HepG2 (cell line): Measurements from ENCODE around the gene HARBI1. TPM values are rescaled to one million over a fixed set of nuclear protein-coding genes. Genes with fewer than 3 reads are reported as not detected.

Experiments
- ATAC-seq: fragments of 200-7000 bp; cut with Tn5 transposase; 3 replicates; pipeline ENCODE4 v1.9.1; 2020; ENCODE audit warnings: mild to moderate bottlenecking, moderate library complexity
- BruUV-seq: library from RNA; stranded (reverse); fragments of 400-500 nt; replicated peaks from 2 replicates; lab custom pipeline; 2021; lab: Mats Ljungman, UMichigan
- CTCF ChIA-PET: fragments of 300-600 bp; formaldehyde crosslinking; extraction: SDS; loops from one replicate; lab custom pipeline; 2021; ENCODE audit warnings: low total read pairs, inconsistent platforms, low intra/inter-chr PET ratio; lab: Yijun Ruan, JAX
- POLR2A ChIA-PET: fragments of 350-600 bp; sonication (Branson Sonifier 250); formaldehyde crosslinking; loops from one replicate; lab custom pipeline; 2020; ENCODE audit warnings: antibody characterized with exemption, inconsistent platforms; lab: Yijun Ruan, JAX
- DNase-seq: peaks from one replicate; pipeline ENCODE4 v3.0.0-alpha.2; 2015; ENCODE audit warnings: low spot score
- FAIRE-seq: peaks from 3 replicates; lab custom pipeline; 2011; peaks lifted over from hg19 to GRCh38; lab: Jason Lieb, UNC
- H2AFZ ChIP-seq: one replicate; pipeline ENCODE4 v1.6.1; 2011; ENCODE audit warnings: low read length, inconsistent platforms
- H3K27ac ChIP-seq: fragments of 300-600 bp; 3 replicates; pipeline ENCODE4 v1.8.0; 2011; ENCODE audit warnings: mixed run types, mild to moderate bottlenecking, mixed read lengths, low read length, inconsistent platforms; ENCODE audit not compliant: insufficient read depth; ENCODE audit errors: extremely low read length
- H3K27me3 ChIP-seq, 2 experiments: fragments of 200-600 bp in 1 of 2; 2 replicates in 1 of 2; 3 replicates in 1 of 2; pipeline versions ENCODE4 v1.6.0 to v1.8.0; 2011; ENCODE audit warnings: low read length in 2 of 2, mild to moderate bottlenecking in 2 of 2, moderate library complexity in 2 of 2, inconsistent platforms in 1 of 2; ENCODE audit not compliant: insufficient read depth in 2 of 2, control insufficient read depth in 1 of 2
- H3K36me3 ChIP-seq, 2 experiments: fragments of 200-600 bp in 1 of 2; replicated peaks in 1 of 2; 2 replicates in 1 of 2; 3 replicates in 1 of 2; pipeline versions ENCODE4 v1.5.1 to v1.8.0; 2011; ENCODE audit warnings: low read length in 2 of 2, inconsistent platforms in 1 of 2; ENCODE audit not compliant: insufficient read depth in 2 of 2, control insufficient read depth in 1 of 2
- H3K4me1 ChIP-seq: 2 replicates; pipeline ENCODE4 v1.5.1; 2012; ENCODE audit warnings: low read length, inconsistent platforms; ENCODE audit not compliant: insufficient read depth
- H3K4me2 ChIP-seq: 2 replicates; pipeline ENCODE4 v1.6.0; 2011; ENCODE audit warnings: low read depth, low read length, inconsistent platforms
- H3K4me3 ChIP-seq, 3 experiments: fragments of 200-600 bp in 1 of 3; sonication (generic), shearing (Covaris generic) in 1 of 3; replicated peaks in 1 of 3; 2 replicates each; pipeline ENCODE4 v1.5.1; 2011 to 2016; ENCODE audit warnings: low read length in 3 of 3, inconsistent platforms in 2 of 3, low read depth in 2 of 3, mild to moderate bottlenecking in 2 of 3, control low read depth in 1 of 3, mixed read lengths in 1 of 3; ENCODE audit not compliant: insufficient read depth in 1 of 3
- H3K79me2 ChIP-seq: one replicate; pipeline ENCODE4 v1.6.1; 2011; ENCODE audit warnings: low read length, inconsistent platforms; ENCODE audit not compliant: insufficient read depth
- H3K9ac ChIP-seq: 2 replicates; pipeline ENCODE4 v1.6.0; 2011; ENCODE audit warnings: mild to moderate bottlenecking, low read depth, low read length, inconsistent platforms; ENCODE audit not compliant: insufficient read depth
- H3K9me3 ChIP-seq: 2 replicates; pipeline ENCODE4 v1.5.1; 2012; ENCODE audit warnings: mild to moderate bottlenecking, low read length
- H4K20me1 ChIP-seq: 2 replicates; pipeline ENCODE4 v1.6.0; 2011; ENCODE audit warnings: inconsistent platforms, mild to moderate bottlenecking, low read length, moderate library complexity; ENCODE audit not compliant: insufficient read depth
- DMAP1 ChIP-seq: IDR thresholded peaks from 2 replicates; pipeline ENCODE4 v1.6.1; 2016
- IKZF1 ChIP-seq: fragments of 450-650 bp; IDR thresholded peaks from 2 replicates; pipeline ENCODE4 v1.7.1; 2016
- KDM6A ChIP-seq: IDR thresholded peaks from 2 replicates; pipeline ENCODE4 v1.6.1; 2016; ENCODE audit warnings: low read depth
- UBTF ChIP-seq: sonication (generic); formaldehyde crosslinking; IDR thresholded peaks from 2 replicates; pipeline ENCODE4 v1.4.0; 2020; ENCODE audit warnings: mild to moderate bottlenecking, missing genetic modification reagents
- ZNF343 ChIP-seq: sonication (generic); formaldehyde crosslinking; IDR thresholded peaks from 2 replicates; pipeline ENCODE4 v1.4.0; 2020; ENCODE audit warnings: mild to moderate bottlenecking, missing genetic modification reagents
- ZNF513 ChIP-seq: sonication (generic); formaldehyde crosslinking; conservative IDR thresholded peaks from 2 replicates; pipeline ENCODE4 v1.5.0; 2020; ENCODE audit warnings: missing genetic modification reagents
- ZNF781 ChIP-seq: sonication (generic); formaldehyde crosslinking; IDR thresholded peaks from 2 replicates; pipeline ENCODE4 v1.5.1; 2020; ENCODE audit warnings: borderline replicate concordance, mild to moderate bottlenecking, missing genetic modification reagents; ENCODE audit errors: not compliant biosample characterization
- WGBS: methylation state at CpG from one replicate; pipeline ENCODE4 v1.1.6; 2017; ENCODE audit warnings: low lambda C conversion rate; 5-methylcytosine and 5-hydroxymethylcytosine counted together
- in situ Hi-C: cut with HindIII; loops from 2 replicates; pipeline ENCODE4 v1.10.0; 2017; ENCODE audit warnings: low pct_unique_long_range_greater_than_20kb; ENCODE audit not compliant: extremely low pct_ligation_motif_present
- intact Hi-C: fragments of 100-400 bp; cut with micrococcal nuclease; formaldehyde crosslinking; loops from one replicate; pipeline ENCODE4 v1.10.0; 2022; ENCODE audit not compliant: unreplicated experiment
- polyA plus RNA-seq, 8 experiments: library from polyadenylated mRNA; depleted of rRNA in 3 of 8; stranded (reverse) in 7 of 8; unstranded in 1 of 8; fragments of >200 nt; fragmentation: Illumina TruSeq in 4 of 8; extraction: Trizol in 4 of 8; gene quantifications; 2 replicates each; pipeline versions ENCODE4 v1.2.1 to v1.2.3, GENCODE V29; 2011 to 2016; ENCODE audit warnings: low read depth in 4 of 8, missing spikeins in 1 of 8, mixed read lengths in 1 of 8; ENCODE audit not compliant: insufficient read depth in 1 of 8
- total RNA-seq, 5 experiments: library from RNA; depleted of rRNA; stranded (reverse); fragments of >200 nt; fragmentation: Illumina TruSeq; extraction: Trizol; gene quantifications; 2 replicates each; pipeline ENCODE4 v1.2.3, GENCODE V29; 2016; ENCODE audit warnings: low read depth in 1 of 5
- TF ChIP-seq, protein P1 (sequence below): sonication (generic); formaldehyde crosslinking; IDR thresholded peaks from 2 replicates; pipeline ENCODE4 v1.4.0; 2020; ENCODE audit warnings: missing genetic modification reagents, mild to moderate bottlenecking, borderline replicate concordance
- TF ChIP-seq, protein P2 (sequence below): sonication (generic); formaldehyde crosslinking; IDR thresholded peaks from 2 replicates; pipeline ENCODE4 v1.4.0; 2020; ENCODE audit warnings: missing genetic modification reagents
- TF ChIP-seq, protein P3 (sequence below): sonication (generic); formaldehyde crosslinking; IDR thresholded peaks from 2 replicates; pipeline ENCODE4 v1.4.0; 2020; ENCODE audit warnings: missing genetic modification reagents

The HARBI1 gene
- total and polyA plus RNA-seq, 2 of the 13 experiments (the other 11 are each of a cell fraction or from before 2014, with no cell fraction given) = 2.5 to 4.8 TPM

DNA sequence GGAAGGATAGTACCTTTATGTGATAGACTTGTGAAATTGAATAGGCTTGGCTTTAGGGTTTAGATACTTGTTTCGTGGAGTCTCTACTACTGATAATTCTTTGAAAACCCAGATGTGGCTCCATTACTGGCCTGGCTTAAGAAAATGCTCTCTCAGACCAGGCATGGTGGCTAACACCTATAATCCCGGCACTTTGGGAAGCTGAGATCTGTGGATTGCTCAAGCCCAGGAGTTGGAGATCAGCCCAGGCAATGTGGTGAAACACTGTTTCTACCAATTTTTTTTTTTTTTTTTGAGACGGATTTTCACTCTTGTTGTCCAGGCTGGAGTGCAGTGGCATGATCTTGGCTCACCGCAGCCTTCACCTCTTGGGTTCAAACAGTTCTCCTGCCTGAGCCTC lies 41.2 kb upstream of the HARBI1 start:
- intact Hi-C loops = no loop called here
- in situ Hi-C loops = no loop called here
- FAIRE-seq (no peak), ATAC-seq (no peak), DNase-seq (no peak)
- Histone ChIP-seq H3K9ac (no peak overlapping the region), H3K36me3 (peaks cover 33 to 73% of the 10 kb centered on the region in 2 experiments), H3K27me3 (no peaks in the 10 kb centered on the region), H3K4me1 (no peaks in the 10 kb centered on the region), H2AFZ (no peak overlapping the region), H4K20me1 (no peaks in the 10 kb centered on the region), H3K27ac (no peak overlapping the region), H3K9me3 (no peaks in the 10 kb centered on the region), H3K4me2 (no peak overlapping the region), H3K79me2 (no peaks in the 10 kb centered on the region), H3K4me3 (no peak overlapping the region)
- CTCF ChIA-PET = no interaction called here
- 100% methylated on average over 4 of the region's 4 CpGs for WGBS
- POLR2A ChIA-PET = interaction anchor here (0.6 kb wide), 1 partner anchor 67 kb away, joined by 3 read pairs; no protein-coding TSS in a partner anchor
- no TSS peak for BruUV-seq
- TF ChIP-seq UBTF (no peak), ZNF513 (no peak), ZNF343 (CRISPR knock-in tag) (no peak), ZNF781 (no peak), DMAP1 (CRISPR knock-in tag) (no peak), KDM6A (CRISPR knock-in tag) (no peak), IKZF1 (no peak)
- TF ChIP-seq, protein P1, sequence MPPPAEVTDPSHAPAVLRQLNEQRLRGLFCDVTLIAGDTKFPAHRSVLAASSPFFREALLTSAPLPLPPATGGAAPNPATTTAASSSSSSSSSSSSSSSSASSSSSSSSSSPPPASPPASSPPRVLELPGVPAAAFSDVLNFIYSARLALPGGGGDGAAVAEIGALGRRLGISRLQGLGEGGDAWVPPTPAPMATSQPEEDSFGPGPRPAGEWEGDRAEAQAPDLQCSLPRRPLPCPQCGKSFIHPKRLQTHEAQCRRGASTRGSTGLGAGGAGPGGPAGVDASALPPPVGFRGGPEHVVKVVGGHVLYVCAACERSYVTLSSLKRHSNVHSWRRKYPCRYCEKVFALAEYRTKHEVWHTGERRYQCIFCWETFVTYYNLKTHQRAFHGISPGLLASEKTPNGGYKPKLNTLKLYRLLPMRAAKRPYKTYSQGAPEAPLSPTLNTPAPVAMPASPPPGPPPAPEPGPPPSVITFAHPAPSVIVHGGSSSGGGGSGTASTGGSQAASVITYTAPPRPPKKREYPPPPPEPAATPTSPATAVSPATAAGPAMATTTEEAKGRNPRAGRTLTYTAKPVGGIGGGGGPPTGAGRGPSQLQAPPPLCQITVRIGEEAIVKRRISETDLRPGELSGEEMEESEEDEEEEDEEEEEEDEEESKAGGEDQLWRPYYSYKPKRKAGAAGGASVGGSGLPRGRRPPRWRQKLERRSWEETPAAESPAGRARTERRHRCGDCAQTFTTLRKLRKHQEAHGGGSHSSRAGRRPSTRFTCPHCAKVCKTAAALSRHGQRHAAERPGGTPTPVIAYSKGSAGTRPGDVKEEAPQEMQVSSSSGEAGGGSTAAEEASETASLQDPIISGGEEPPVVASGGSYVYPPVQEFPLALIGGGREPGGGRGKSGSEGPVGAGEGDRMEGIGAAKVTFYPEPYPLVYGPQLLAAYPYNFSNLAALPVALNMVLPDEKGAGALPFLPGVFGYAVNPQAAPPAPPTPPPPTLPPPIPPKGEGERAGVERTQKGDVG = no peak
- TF ChIP-seq, protein P2, sequence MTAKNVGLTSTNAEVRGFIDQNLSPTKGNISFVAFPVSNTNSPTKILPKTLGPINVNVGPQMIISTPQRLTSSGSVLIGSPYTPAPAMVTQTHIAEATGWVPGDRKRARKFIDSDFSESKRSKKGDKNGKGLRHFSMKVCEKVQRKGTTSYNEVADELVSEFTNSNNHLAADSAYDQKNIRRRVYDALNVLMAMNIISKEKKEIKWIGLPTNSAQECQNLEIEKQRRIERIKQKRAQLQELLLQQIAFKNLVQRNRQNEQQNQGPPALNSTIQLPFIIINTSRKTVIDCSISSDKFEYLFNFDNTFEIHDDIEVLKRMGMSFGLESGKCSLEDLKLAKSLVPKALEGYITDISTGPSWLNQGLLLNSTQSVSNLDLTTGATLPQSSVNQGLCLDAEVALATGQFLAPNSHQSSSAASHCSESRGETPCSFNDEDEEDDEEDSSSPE (CRISPR knock-in tag) = no peak
- TF ChIP-seq, protein P3, sequence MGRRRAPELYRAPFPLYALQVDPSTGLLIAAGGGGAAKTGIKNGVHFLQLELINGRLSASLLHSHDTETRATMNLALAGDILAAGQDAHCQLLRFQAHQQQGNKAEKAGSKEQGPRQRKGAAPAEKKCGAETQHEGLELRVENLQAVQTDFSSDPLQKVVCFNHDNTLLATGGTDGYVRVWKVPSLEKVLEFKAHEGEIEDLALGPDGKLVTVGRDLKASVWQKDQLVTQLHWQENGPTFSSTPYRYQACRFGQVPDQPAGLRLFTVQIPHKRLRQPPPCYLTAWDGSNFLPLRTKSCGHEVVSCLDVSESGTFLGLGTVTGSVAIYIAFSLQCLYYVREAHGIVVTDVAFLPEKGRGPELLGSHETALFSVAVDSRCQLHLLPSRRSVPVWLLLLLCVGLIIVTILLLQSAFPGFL (CRISPR knock-in tag) = no peak
